PC-3 (cell line): ENCODE results near the gene CHRNB4. TPM values are rescaled to one million over a fixed set of nuclear protein-coding genes. Genes with fewer than 3 reads are reported as not detected.

Experiments used
- ATAC-seq: fragments of 200-7000 bp; cut with Tn5 transposase; 2 replicates; pipeline ENCODE4 v1.9.1; 2020; ENCODE audit warnings: mild to moderate bottlenecking, moderate library complexity
- BruUV-seq: library from RNA; stranded (reverse); fragments of 400-500 nt; replicated peaks from 2 replicates; lab custom pipeline; 2021; lab: Mats Ljungman, UMichigan
- CTCF ChIA-PET: fragments of 300-600 bp; sonication (Branson Sonifier 250); formaldehyde crosslinking; loops from one replicate; lab custom pipeline; 2022; ENCODE audit warnings: antibody characterized with exemption; lab: Charles Lee
- POLR2A ChIA-PET: fragments of 300-600 bp; sonication (Branson Sonifier 250); formaldehyde crosslinking; loops from one replicate; lab custom pipeline; 2022; ENCODE audit warnings: antibody characterized with exemption; ENCODE audit not compliant: unreplicated experiment; lab: Charles Lee
- DNase-seq: peaks from one replicate; pipeline ENCODE4 v3.0.0-alpha.2; 2015
- H2AFZ ChIP-seq: fragments of 300-600 bp; sonication (generic); 2 replicates; pipeline ENCODE4 v1.6.0; 2016; ENCODE audit warnings: antibody characterized with exemption, low read length
- H3F3A ChIP-seq: fragments of 300-600 bp; sonication (generic); one replicate; pipeline ENCODE4 v1.6.0; 2017; ENCODE audit warnings: antibody characterized with exemption, low read length, control low read depth, mild to moderate bottlenecking; ENCODE audit not compliant: unreplicated experiment
- H3K27ac ChIP-seq: fragments of 300-600 bp; sonication (generic); 2 replicates; pipeline ENCODE4 v1.5.1; 2016; ENCODE audit warnings: mild to moderate bottlenecking, low read length
- H3K27me3 ChIP-seq: fragments of 300-600 bp; sonication (generic); 2 replicates; pipeline ENCODE4 v1.6.1; 2016; ENCODE audit warnings: low read length, mixed read lengths
- H3K36me3 ChIP-seq: fragments of 300-600 bp; sonication (generic); 2 replicates; pipeline ENCODE4 v1.6.1; 2016; ENCODE audit warnings: low read depth, mixed run types, low read length, mixed read lengths
- H3K4me1 ChIP-seq: fragments of 300-600 bp; sonication (generic); 2 replicates; pipeline ENCODE4 v1.5.1; 2016; ENCODE audit warnings: low read length; ENCODE audit not compliant: insufficient read depth
- H3K4me2 ChIP-seq: fragments of 300-600 bp; sonication (generic); 2 replicates; pipeline ENCODE4 v1.6.0; 2016; ENCODE audit warnings: low read length
- H3K4me3 ChIP-seq: fragments of 300-600 bp; sonication (generic); 2 replicates; pipeline ENCODE4 v1.5.1; 2016; ENCODE audit warnings: mild to moderate bottlenecking, low read length, mixed read lengths
- H3K79me2 ChIP-seq: fragments of 300-600 bp; sonication (generic); 2 replicates; pipeline ENCODE4 v1.6.1; 2017; ENCODE audit warnings: low read length, mixed read lengths
- H3K9ac ChIP-seq: fragments of 300-600 bp; sonication (generic); 2 replicates; pipeline ENCODE4 v1.6.0; 2016; ENCODE audit warnings: mild to moderate bottlenecking, low read length
- H3K9me2 ChIP-seq: fragments of 300-600 bp; sonication (generic); replicated peaks from 2 replicates; pipeline ENCODE4 v1.6.1; 2016; ENCODE audit warnings: mixed run types, low read length, mixed read lengths
- H3K9me3 ChIP-seq: fragments of 300-600 bp; sonication (generic); 2 replicates; pipeline ENCODE4 v1.6.1; 2016; ENCODE audit warnings: low read length, mixed read lengths
- H4K20me1 ChIP-seq: fragments of 300-600 bp; sonication (generic); 2 replicates; pipeline ENCODE4 v1.6.1; 2016; ENCODE audit warnings: low read length, mixed read lengths
- EZH2 ChIP-seq: fragments of 300-600 bp; sonication (generic); IDR thresholded peaks from one replicate; pipeline ENCODE4 v1.6.1; 2017; ENCODE audit warnings: antibody characterized with exemption, mild to moderate bottlenecking, low read length; ENCODE audit not compliant: unreplicated experiment
- EZH2phosphoT487 ChIP-seq: fragments of 300-600 bp; sonication (generic); IDR thresholded peaks from 2 replicates; pipeline ENCODE4 v1.6.1; 2018; ENCODE audit warnings: mild to moderate bottlenecking, antibody characterized with exemption, low read length, borderline replicate concordance
- intact Hi-C: fragments of 100-400 bp; cut with micrococcal nuclease; formaldehyde crosslinking; loops from 2 replicates; pipeline ENCODE4 v1.9.0; 2023
- total RNA-seq: library from RNA; depleted of rRNA; stranded (reverse); fragments of >200 nt; gene quantifications from 2 replicates; pipeline ENCODE4 v1.2.3, GENCODE V29; 2014
- TF ChIP-seq, protein P1 (sequence below): fragments of 300-600 bp; sonication (generic); conservative IDR thresholded peaks from 2 replicates; pipeline ENCODE4 v1.5.1; 2017; ENCODE audit warnings: antibody characterized with exemption, low read depth, mild to moderate bottlenecking, low read length

CHRNB4 gene
- total RNA-seq, 1 experiment from 2014 or later, result not detected

GRCh38 chr15:78618064-78618463 lies 22.9 kb downstream of the CHRNB4 start:
- ChIA-PET CTCF (no interaction called here), POLR2A (no interaction called here)
- TF ChIP-seq EZH2phosphoT487, result no peak
- TF ChIP-seq EZH2, result no peak
- TF ChIP-seq, protein P1, sequence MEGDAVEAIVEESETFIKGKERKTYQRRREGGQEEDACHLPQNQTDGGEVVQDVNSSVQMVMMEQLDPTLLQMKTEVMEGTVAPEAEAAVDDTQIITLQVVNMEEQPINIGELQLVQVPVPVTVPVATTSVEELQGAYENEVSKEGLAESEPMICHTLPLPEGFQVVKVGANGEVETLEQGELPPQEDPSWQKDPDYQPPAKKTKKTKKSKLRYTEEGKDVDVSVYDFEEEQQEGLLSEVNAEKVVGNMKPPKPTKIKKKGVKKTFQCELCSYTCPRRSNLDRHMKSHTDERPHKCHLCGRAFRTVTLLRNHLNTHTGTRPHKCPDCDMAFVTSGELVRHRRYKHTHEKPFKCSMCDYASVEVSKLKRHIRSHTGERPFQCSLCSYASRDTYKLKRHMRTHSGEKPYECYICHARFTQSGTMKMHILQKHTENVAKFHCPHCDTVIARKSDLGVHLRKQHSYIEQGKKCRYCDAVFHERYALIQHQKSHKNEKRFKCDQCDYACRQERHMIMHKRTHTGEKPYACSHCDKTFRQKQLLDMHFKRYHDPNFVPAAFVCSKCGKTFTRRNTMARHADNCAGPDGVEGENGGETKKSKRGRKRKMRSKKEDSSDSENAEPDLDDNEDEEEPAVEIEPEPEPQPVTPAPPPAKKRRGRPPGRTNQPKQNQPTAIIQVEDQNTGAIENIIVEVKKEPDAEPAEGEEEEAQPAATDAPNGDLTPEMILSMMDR, result no peak
- H3K9me2 ChIP-seq, result no peaks in the 10 kb centered on the region
- intact Hi-C loops, result loop anchor here (1.0 to 2.0 kb wide), 2 partner anchors 91 to 133 kb away; no protein-coding TSS in a partner anchor
- H3K4me3 ChIP-seq, result no peak overlapping the region
- H3K9ac ChIP-seq, result no peak overlapping the region
- no peak overlapping the region for H3K27ac ChIP-seq
- H3K79me2 ChIP-seq, result no peaks in the 10 kb centered on the region
- peaks cover 22% of the 10 kb centered on the region for H3K27me3 ChIP-seq
- BruUV-seq, result no TSS peak
- ATAC-seq, result no peak
- no peak for DNase-seq
- H3K9me3 ChIP-seq, result no peaks in the 10 kb centered on the region
- no peaks in the 10 kb centered on the region for H3K4me1 ChIP-seq
- H4K20me1 ChIP-seq, result no peaks in the 10 kb centered on the region
- H3K4me2 ChIP-seq, result no peak overlapping the region
- no peaks in the 10 kb centered on the region for H3F3A ChIP-seq
- no peaks in the 10 kb centered on the region for H3K36me3 ChIP-seq
- 0 out of 2 replicates have a peak overlapping the region, but pooled peaks have one; percentile 59 for H2AFZ ChIP-seq

GRCh38 chr15:78617516-78617915 lies 23.5 kb downstream of the CHRNB4 start:
- Histone ChIP-seq H4K20me1 (no peaks in the 10 kb centered on the region), H3K9me2 (no peaks in the 10 kb centered on the region), H3K27me3 (peaks cover 22% of the 10 kb centered on the region), H3K79me2 (no peaks in the 10 kb centered on the region), H3K4me2 (no peak overlapping the region), H3K4me3 (no peak overlapping the region), H3K9ac (no peak overlapping the region), H2AFZ (no peak overlapping the region), H3K9me3 (no peaks in the 10 kb centered on the region), H3K27ac (no peak overlapping the region), H3K36me3 (no peaks in the 10 kb centered on the region), H3K4me1 (no peaks in the 10 kb centered on the region), H3F3A (no peaks in the 10 kb centered on the region)
- TF ChIP-seq EZH2phosphoT487, result no peak
- TF ChIP-seq, protein P1, result no peak
- TF ChIP-seq EZH2, result no peak
- BruUV-seq, result no TSS peak
- CTCF ChIA-PET, result no interaction called here
- ATAC-seq (no peak), DNase-seq (no peak)
- intact Hi-C loops, result no loop called here
- POLR2A ChIA-PET, result no interaction called here

DNA sequence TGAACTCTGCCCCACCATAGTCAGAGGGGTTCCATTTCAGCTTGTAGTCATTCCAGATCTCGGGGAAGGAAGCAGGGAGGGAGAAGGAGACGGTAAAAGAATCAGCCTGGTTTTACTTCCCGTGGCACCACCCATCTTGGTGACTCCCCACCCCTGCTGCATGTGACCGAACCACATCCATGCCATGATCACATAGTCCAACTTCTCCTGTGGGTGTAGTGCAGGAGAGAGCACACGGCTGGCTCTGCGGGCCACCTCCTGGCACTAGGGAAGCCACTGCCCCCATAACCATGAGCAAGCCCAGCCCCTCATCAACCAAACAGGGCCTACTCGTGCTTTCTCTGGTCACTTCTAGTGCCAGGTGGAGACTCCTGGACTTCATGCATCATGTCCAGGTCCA lies 23.9 kb downstream of the CHRNB4 start:
- H3K4me1 ChIP-seq, result no peaks in the 10 kb centered on the region
- CTCF ChIA-PET, result no interaction called here
- H3K4me2 ChIP-seq, result no peak overlapping the region
- H3K27me3 ChIP-seq, result peaks cover 17% of the 10 kb centered on the region
- no peaks in the 10 kb centered on the region for H3F3A ChIP-seq
- H3K9me2 ChIP-seq, result no peaks in the 10 kb centered on the region
- TF ChIP-seq, protein P1, result no peak
- TF ChIP-seq EZH2 (no peak), EZH2phosphoT487 (no peak)
- no peaks in the 10 kb centered on the region for H4K20me1 ChIP-seq
- no peak for ATAC-seq
- H3K79me2 ChIP-seq, result no peaks in the 10 kb centered on the region
- H3K9ac ChIP-seq, result no peak overlapping the region
- DNase-seq, result no peak
- POLR2A ChIA-PET, result no interaction called here
- intact Hi-C loops, result no loop called here
- H3K27ac ChIP-seq, result no peak overlapping the region
- no TSS peak for BruUV-seq
- no peak overlapping the region for H2AFZ ChIP-seq
- H3K36me3 ChIP-seq, result no peaks in the 10 kb centered on the region
- H3K9me3 ChIP-seq, result no peaks in the 10 kb centered on the region
- H3K4me3 ChIP-seq, result no peak overlapping the region
